Measurements from ENCODE around the gene MSTO1. TPM values are rescaled to one million over a fixed set of nuclear protein-coding genes. Genes with fewer than 3 reads are reported as not detected.
"Not testable (repeated sequence)": the region's sequence is repeated elsewhere in the genome, so short reads cannot be mapped to it uniquely, and the experiment has no call there.

The MSTO1 gene
- 28.9 and 39.3 TPM in 2 replicates for total RNA-seq (2012; rRNA removed)

DNA sequence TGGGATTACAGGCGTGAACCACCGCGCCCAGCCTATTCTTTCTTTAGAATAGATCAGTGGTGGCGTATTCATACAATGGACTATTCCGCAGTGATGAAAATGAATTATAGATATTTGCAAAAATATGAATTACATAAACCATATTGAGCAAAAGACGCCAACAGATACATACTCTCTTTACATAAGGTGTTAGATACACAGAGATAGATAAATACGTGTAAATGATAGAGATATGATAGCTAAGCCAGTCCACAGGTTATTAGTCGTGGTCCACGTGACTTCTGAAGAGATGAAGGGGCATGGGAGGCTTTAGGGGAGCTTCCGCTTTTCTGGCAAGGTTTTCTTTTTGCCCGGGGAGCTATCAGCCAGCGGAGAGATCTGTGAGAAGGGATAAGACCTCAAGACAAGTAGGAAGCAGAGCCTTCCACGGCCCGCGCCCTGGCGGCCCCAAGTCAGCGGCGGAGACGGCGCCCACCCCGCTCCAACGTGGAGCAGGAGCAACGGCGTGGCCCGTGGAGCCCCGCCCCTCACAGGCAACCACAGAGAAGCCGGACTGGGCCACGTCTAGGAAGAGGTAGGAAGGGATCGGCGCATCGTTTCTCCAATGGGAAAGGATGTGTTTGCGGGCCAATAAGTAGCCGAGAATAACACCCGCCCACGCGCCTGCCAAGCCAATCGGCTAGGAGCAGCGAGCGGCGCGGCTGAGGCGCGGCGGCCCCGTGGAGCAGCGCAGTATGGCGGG lies at the start of gene MSTO1:
TSS of gene MSTO1 (plus strand) at position 704 of the 742 bp plus-strand sequence. CDS start at position 735, 31 bp downstream.
- H3K4me2 ChIP-seq (ENCODE audit: low read length), result peak within 1 kb of the TSS; percentile 80
- H3K9me3 ChIP-seq (replicated peaks; ENCODE audit: low read length), result no peaks in the 10 kb centered on the region
- peaks cover 3% of the 10 kb centered on the region for H3K4me1 ChIP-seq (ENCODE audit: control insufficient read depth, insufficient read depth, low read length)
- peak within 1 kb of the TSS; percentile 83 for H3K9ac ChIP-seq (ENCODE audit: low read depth, low read length)
- H3K27me3 ChIP-seq (ENCODE audit: control insufficient read depth, insufficient read depth, low read length), result no peaks in the 10 kb centered on the region
- peak within 1 kb of the TSS; percentile 83 for H3K4me3 ChIP-seq (ENCODE audit: low read length)
- H3K36me3 ChIP-seq (ENCODE audit: insufficient read depth, low read length), result no peaks in the 10 kb centered on the region

DNA sequence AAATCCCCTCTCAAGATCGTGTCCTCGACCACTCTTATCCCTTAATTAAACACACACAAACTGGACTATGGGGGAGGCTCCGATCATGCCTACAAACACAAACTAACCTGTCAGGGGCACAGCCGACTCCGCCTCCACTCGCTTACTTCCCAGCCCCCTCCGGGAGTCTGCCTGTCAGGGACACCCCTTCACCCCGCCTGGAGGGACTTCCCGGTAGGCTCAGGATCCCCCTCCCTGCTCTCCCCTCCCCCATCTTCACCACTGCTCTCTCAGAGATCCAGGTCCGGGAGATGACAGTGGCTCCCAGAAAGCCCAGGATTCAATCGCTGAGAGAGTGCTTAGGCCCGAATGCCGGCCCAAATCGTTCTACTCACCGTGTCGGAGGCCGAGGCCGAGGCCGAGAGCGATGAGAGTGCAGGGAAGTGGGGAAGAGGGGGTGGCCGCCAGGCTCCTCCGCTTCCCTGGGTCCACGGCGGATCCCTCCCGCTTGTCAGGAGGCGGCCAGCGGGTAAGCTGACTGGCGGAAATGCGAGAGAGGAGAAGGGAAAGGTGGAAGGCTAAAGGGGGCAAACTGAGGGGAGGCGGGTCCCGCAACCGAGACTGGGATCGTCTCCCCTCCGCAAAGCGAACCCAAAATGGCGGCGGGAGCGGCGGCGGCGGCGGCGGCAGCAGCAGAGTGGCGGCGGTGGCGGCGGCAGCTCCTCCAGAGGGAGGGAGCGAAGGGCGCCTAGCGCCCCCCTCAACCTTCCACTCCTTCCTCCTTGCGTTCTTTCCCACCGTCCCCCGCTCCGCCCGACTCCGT lies 48.0 kb upstream of the MSTO1 start:
- Histone ChIP-seq H3K4me3 (ENCODE audit: low read length) (peak overlapping the region; percentile 90), H3K9ac (ENCODE audit: low read depth, low read length) (peak overlapping the region; percentile 97), H3K4me2 (ENCODE audit: low read length) (peak overlapping the region; percentile 85), H3K4me1 (ENCODE audit: control insufficient read depth, insufficient read depth, low read length) (peaks cover 11% of the 10 kb centered on the region)
- H3K9me3 ChIP-seq (replicated peaks; ENCODE audit: low read length); H3K27me3 ChIP-seq (ENCODE audit: control insufficient read depth, insufficient read depth, low read length); H3K36me3 ChIP-seq (ENCODE audit: insufficient read depth, low read length): not testable (repeated sequence)

DNA sequence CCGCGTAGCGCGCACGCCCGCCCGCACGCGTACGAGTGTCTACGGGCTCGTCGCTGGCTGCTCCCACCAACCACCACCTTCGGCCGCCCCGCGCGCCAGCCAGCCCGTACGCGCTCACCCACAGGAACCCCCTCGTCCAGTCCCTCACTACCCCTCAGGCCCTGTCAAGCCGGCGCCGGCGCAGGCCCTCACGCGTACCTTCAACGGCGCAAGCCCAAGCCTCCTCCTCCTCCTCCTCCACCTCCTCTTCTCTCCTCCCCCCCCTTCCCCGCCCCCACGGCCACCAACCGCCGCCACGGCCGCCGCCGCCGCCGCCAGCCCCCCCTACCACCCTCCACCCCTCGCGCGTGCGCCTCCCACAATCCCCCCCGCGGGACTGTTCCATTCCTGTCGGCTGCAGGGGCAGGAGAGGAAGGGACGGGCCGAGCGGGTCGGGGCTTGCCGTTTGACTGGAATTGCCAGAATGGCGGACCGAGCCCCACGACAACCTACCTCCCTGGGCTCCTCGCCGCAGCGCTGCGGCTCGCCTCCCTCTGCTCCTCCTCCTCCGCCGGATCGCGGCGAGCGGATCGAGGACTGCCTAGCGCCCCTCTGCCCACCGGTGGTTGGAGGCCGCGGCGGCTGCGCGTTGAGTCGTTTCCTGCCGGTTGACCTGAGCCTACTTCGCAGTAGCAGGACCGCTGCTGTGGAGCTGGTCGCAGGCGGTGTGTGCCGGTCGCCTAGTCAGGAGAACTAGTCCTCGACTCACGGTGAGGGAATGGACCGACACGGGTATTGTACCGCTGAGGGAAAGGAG lies 47.2 kb upstream of the MSTO1 start, which contains the start of gene ASH1L:
TSS of gene ASH1L (minus strand) at position 223 of the 796 bp plus-strand sequence. CDS start 41,284 bp downstream, outside the sequence.
- Histone ChIP-seq H3K4me1 (ENCODE audit: control insufficient read depth, insufficient read depth, low read length) (peaks cover 11% of the 10 kb centered on the region), H3K9me3 (replicated peaks; ENCODE audit: low read length) (no peaks in the 10 kb centered on the region), H3K4me2 (ENCODE audit: low read length) (peak within 1 kb of the TSS; percentile 85), H3K27me3 (ENCODE audit: control insufficient read depth, insufficient read depth, low read length) (no peaks in the 10 kb centered on the region), H3K36me3 (ENCODE audit: insufficient read depth, low read length) (peaks cover 3% of the 10 kb centered on the region), H3K9ac (ENCODE audit: low read depth, low read length) (peak within 1 kb of the TSS; percentile 97), H3K4me3 (ENCODE audit: low read length) (peak within 1 kb of the TSS; percentile 90)

DNA sequence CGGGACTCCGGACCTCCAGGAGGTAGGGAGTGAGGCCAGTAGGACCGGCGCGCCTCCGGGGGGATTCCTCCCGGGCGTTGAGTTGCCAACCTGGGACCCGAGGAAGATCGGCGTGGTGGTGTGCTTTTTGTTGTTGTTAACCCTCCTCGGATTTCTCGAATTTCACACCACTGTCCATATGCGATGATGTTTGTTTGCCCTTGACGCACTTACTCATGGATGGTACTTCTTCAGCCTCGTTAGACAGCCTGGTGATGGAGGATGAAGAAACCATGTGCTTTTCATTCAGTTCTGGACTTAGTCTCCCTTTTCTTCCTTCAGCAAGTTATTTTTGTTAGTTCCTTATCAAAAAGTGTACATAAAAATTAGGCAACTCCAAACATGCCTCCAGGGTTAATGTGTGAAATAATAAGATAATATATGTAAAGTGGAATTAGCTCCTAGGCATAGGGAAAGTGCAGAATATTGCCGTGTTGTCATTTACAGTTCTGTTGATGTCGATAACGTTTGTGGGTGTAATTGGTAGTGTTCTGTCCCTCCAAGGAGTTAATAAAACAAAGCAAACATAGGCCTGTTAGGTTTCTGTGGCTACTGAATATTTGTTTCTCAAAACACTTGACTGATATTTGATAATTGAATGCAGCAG lies 46.5 kb upstream of the MSTO1 start:
- Histone ChIP-seq H3K4me1 (ENCODE audit: control insufficient read depth, insufficient read depth, low read length) (peaks cover 11% of the 10 kb centered on the region), H3K9ac (ENCODE audit: low read depth, low read length) (peak overlapping the region; percentile 97), H3K4me2 (ENCODE audit: low read length) (peak overlapping the region; percentile 81), H3K4me3 (ENCODE audit: low read length) (peak overlapping the region; percentile 90)
- not testable (repeated sequence) for H3K9me3 ChIP-seq (replicated peaks; ENCODE audit: low read length); H3K36me3 ChIP-seq (ENCODE audit: insufficient read depth, low read length); H3K27me3 ChIP-seq (ENCODE audit: control insufficient read depth, insufficient read depth, low read length)

DNA sequence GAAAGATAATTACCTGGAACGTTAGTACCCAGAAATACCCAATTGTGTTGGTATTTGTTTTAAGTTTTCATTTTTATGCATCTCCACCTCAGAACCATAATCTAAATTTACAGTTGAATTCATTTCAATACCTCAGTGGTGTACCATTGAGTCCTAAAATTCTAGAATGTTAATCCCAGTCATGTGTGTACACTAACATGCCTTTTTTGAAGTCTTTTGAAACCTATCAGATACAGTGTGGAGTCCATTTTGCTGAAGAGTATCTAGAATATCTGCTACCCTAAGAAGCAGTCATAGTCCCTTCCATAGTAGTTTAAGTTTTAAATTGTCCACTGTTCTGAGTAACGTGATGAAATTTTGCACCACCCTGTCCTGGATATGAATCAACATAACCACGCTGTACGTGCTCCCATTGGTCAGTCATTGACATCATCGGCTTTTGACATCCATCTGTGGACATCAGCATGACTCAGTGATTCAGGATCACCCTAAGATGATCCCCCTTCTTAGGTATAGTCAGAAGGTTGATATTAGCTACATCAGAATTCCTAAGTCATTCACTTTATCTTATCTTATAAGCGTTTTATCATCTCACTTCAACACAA lies 39.9 kb upstream of the MSTO1 start:
- Histone ChIP-seq H3K9ac (ENCODE audit: low read depth, low read length) (no peak overlapping the region), H3K4me1 (ENCODE audit: control insufficient read depth, insufficient read depth, low read length) (peaks cover 9% of the 10 kb centered on the region), H3K27me3 (ENCODE audit: control insufficient read depth, insufficient read depth, low read length) (no peaks in the 10 kb centered on the region), H3K9me3 (replicated peaks; ENCODE audit: low read length) (no peaks in the 10 kb centered on the region), H3K36me3 (ENCODE audit: insufficient read depth, low read length) (peaks cover 16% of the 10 kb centered on the region), H3K4me2 (ENCODE audit: low read length) (no peak overlapping the region), H3K4me3 (ENCODE audit: low read length) (no peak overlapping the region)

DNA sequence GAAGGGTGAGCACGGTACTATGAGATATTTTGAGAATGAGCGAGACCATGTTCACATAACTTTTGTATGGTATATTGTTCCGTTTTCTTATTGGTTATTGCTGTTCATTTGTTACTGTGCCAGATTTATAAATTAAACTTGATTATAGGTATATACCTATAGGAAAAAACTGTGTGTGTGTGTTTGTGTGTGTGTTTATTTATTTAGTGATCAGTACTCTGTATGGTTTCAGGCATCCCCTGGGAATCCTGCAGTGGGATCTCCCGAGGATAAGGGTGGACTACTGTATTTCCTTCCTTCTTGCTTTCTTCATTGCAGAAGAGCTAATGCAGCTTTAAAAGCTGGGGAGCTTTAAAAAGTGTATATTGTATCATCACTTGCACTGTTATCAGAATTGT lies 39.4 kb upstream of the MSTO1 start:
- H3K4me3 ChIP-seq (ENCODE audit: low read length), result no peak overlapping the region
- H3K27me3 ChIP-seq (ENCODE audit: control insufficient read depth, insufficient read depth, low read length), result no peaks in the 10 kb centered on the region
- H3K4me1 ChIP-seq (ENCODE audit: control insufficient read depth, insufficient read depth, low read length), result peaks cover 9% of the 10 kb centered on the region
- H3K9ac ChIP-seq (ENCODE audit: low read depth, low read length), result no peak overlapping the region
- H3K9me3 ChIP-seq (replicated peaks; ENCODE audit: low read length), result no peaks in the 10 kb centered on the region
- no peak overlapping the region for H3K4me2 ChIP-seq (ENCODE audit: low read length)
- peaks cover 16% of the 10 kb centered on the region for H3K36me3 ChIP-seq (ENCODE audit: insufficient read depth, low read length)

DNA sequence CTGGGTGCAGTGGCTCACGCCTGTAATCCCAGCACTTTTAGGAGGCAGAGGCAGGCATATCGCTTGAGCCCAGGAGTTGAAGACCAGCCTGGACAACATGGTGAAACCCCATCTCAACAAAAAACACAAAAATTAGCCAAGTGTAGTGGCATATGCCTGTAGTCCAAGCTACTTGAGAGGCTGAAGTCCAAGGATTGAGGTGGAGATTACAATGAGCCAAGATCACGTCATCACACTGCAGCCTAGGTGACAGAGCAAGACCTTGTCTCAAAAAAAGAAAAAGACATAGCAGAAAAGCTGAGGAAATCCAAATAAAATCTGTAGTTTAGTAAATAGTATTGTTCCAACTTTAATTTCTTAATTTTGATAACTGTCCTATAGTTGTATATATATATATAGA lies 35.9 kb upstream of the MSTO1 start:
- H3K36me3 ChIP-seq (ENCODE audit: insufficient read depth, low read length), result peaks cover 12% of the 10 kb centered on the region
- no peaks in the 10 kb centered on the region for H3K9me3 ChIP-seq (replicated peaks; ENCODE audit: low read length)
- H3K4me3 ChIP-seq (ENCODE audit: low read length), result no peak overlapping the region
- H3K4me1 ChIP-seq (ENCODE audit: control insufficient read depth, insufficient read depth, low read length), result peaks cover 9% of the 10 kb centered on the region
- H3K9ac ChIP-seq (ENCODE audit: low read depth, low read length), result no peak overlapping the region
- no peaks in the 10 kb centered on the region for H3K27me3 ChIP-seq (ENCODE audit: control insufficient read depth, insufficient read depth, low read length)
- H3K4me2 ChIP-seq (ENCODE audit: low read length), result no peak overlapping the region

DNA sequence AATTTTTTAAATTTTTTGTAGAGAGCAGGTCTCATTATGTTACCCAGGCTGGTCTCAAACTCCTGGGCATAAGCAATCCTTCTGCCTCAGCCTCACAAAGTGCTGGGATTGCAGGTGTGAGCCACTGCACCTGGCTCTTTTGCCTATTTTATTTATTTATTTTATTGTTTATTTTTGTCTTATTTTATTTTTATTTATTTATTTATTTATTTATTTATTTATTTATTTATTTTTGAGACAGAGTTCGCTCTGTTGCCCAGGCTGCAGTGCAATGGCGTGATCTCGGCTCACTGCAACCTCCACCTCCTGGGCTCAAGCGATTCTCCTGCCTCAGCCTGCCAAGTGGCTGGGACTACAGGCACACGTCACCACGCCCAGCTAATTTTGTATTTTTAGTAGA lies 34.4 kb upstream of the MSTO1 start:
- H3K9me3 ChIP-seq (replicated peaks; ENCODE audit: low read length), result not testable (repeated sequence)

DNA sequence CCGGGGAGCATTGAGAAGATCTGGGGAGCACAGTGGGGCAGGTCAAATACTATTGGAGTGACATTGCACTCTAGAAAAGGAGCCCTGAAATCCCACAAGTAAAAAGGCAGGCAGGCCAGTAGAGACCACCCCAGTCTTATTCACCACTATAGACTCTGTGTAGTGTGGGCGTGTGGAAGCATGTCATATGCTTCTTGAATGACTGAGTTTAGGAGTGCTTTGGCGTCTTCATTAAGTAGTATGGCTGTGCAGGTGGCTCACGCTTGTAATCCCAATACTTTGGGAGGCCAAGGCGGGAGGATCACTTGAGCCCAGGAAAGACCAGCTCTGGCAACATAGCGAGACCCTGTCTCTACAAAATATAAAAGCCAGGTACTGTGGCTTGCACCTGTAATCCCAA lies 26.2 kb upstream of the MSTO1 start:
- not testable (repeated sequence) for H3K4me1 ChIP-seq (ENCODE audit: control insufficient read depth, insufficient read depth, low read length); H3K9me3 ChIP-seq (replicated peaks; ENCODE audit: low read length); H3K9ac ChIP-seq (ENCODE audit: low read depth, low read length); H3K4me3 ChIP-seq (ENCODE audit: low read length); H3K36me3 ChIP-seq (ENCODE audit: insufficient read depth, low read length); H3K27me3 ChIP-seq (ENCODE audit: control insufficient read depth, insufficient read depth, low read length); H3K4me2 ChIP-seq (ENCODE audit: low read length)

More for the DNA sequence above, 34.4 kb upstream of the MSTO1 start:
- not testable (repeated sequence) for H3K4me2 ChIP-seq (ENCODE audit: low read length); H3K36me3 ChIP-seq (ENCODE audit: insufficient read depth, low read length); H3K4me1 ChIP-seq (ENCODE audit: control insufficient read depth, insufficient read depth, low read length); H3K27me3 ChIP-seq (ENCODE audit: control insufficient read depth, insufficient read depth, low read length); H3K9ac ChIP-seq (ENCODE audit: low read depth, low read length); H3K4me3 ChIP-seq (ENCODE audit: low read length)

DNA sequence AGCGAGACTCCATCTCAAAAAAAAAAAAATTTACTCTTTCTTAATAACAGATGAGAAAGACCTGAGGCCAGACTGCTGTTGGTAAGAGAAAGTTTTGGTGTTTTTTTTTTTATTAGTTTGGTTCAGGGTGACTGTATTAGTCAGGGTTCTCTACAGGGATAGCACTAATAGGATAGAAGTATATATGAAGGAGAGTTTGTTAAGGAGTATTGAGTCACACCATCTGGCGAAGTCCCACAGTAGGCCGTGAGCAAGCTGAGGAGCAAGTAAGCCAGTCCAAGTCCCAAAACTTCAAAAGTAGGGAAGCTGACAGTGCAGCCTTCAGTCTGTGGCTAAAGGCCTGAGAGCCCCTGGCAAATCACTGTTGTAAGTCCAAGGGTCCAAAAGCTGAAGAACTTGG lies 20.7 kb upstream of the MSTO1 start:
- H3K4me3 ChIP-seq (ENCODE audit: low read length); H3K27me3 ChIP-seq (ENCODE audit: control insufficient read depth, insufficient read depth, low read length); H3K9ac ChIP-seq (ENCODE audit: low read depth, low read length); H3K4me1 ChIP-seq (ENCODE audit: control insufficient read depth, insufficient read depth, low read length); H3K9me3 ChIP-seq (replicated peaks; ENCODE audit: low read length); H3K4me2 ChIP-seq (ENCODE audit: low read length); H3K36me3 ChIP-seq (ENCODE audit: insufficient read depth, low read length): not testable (repeated sequence)
